ENCODE results near the gene NELL1. TPM values are rescaled to one million over a fixed set of nuclear protein-coding genes. Genes with fewer than 3 reads are reported as not detected.

NELL1 gene
- total RNA-seq, 1 experiment from 2014 or later = 0.22 TPM

- H3K36me3 Mint-ChIP-seq (ENCODE audit: insufficient read depth in 1 of 3, low read depth in 3 of 3) = no peaks in the 10 kb centered on the region; a peak in 1 of 7 replicates
- Histone ChIP-seq H2BK5ac (ENCODE audit: insufficient read length, low read length) (no peak overlapping the region), H3T11ph (ENCODE audit: low read length) (no peak overlapping the region), H3K79me2 (ENCODE audit: insufficient read depth, low read length) (no peaks in the 10 kb centered on the region), H3K27ac (ENCODE audit: insufficient read length, low read depth, low read length) (no peak overlapping the region), H3K56ac (ENCODE audit: insufficient read length, low read depth, low read length) (no peak overlapping the region), H2BK120ac (ENCODE audit: low read depth, low read length, poor library complexity, severe bottlenecking) (no peak overlapping the region), H2BK15ac (ENCODE audit: low read depth, low read length) (no peak overlapping the region), H3K27me3 (ENCODE audit: insufficient read depth, low read length) (no peaks in the 10 kb centered on the region), H2BK12ac (ENCODE audit: insufficient read length, low read depth, low read length) (no peak overlapping the region), H3K4ac (ENCODE audit: low read depth, low read length) (no peak overlapping the region), H4K91ac (ENCODE audit: insufficient read length, low read depth, low read length) (no peak overlapping the region), H3K18ac (ENCODE audit: insufficient read length, low read depth, low read length) (no peak overlapping the region), H3K4me1 (ENCODE audit: insufficient read depth, low read length) (no peaks in the 10 kb centered on the region), H3K4me2 (ENCODE audit: insufficient read depth, insufficient read length, low read length) (no peak overlapping the region), H4K20me1 (ENCODE audit: control insufficient read depth, insufficient read depth, insufficient read length) (no peaks in the 10 kb centered on the region), H3K23ac (ENCODE audit: insufficient read length, low read depth, low read length) (no peak overlapping the region), H3K23me2 (ENCODE audit: insufficient read length, low read depth, low read length, poor library complexity, severe bottlenecking) (no peaks in the 10 kb centered on the region), H4K5ac (ENCODE audit: insufficient read length, low read depth, low read length) (no peak overlapping the region), H2BK20ac (ENCODE audit: low read depth, low read length, poor library complexity, severe bottlenecking) (no peak overlapping the region), H4K8ac (replicated peaks; ENCODE audit: insufficient read length, low read depth, low read length) (no peak overlapping the region), H3K79me1 (ENCODE audit: insufficient read depth, low read depth, low read length, poor library complexity, severe bottlenecking) (no peaks in the 10 kb centered on the region), H2AFZ (ENCODE audit: low read length) (no peak overlapping the region), H3K9ac (ENCODE audit: extremely low read depth, insufficient read length, low read length) (no peak overlapping the region), H2AK5ac (ENCODE audit: insufficient read length, low read length) (no peak overlapping the region), H3K9me3 (ENCODE audit: control insufficient read depth, low read depth, low read length) (no peaks in the 10 kb centered on the region), H3K14ac (ENCODE audit: insufficient read depth, low read length) (no peak overlapping the region)
- no peaks in the 10 kb centered on the region for H3K9me3 Mint-ChIP-seq
- H3K27me3 Mint-ChIP-seq (ENCODE audit: low read depth) = no peaks in the 10 kb centered on the region
- H3K4me3 Mint-ChIP-seq = no peak overlapping the region
- WGBS (ENCODE audit: extremely low coverage, insufficient read length, low lambda C conversion rate) = no CpG with 5 or more reads among the region's 2 CpGs
- H3K27ac Mint-ChIP-seq = no peak overlapping the region
- TF ChIP-seq CTCF (conservative IDR thresholded peaks at IDR 0.05) = no peak
- peaks cover 4 to 6% of the 10 kb centered on the region in 2 experiments for H3K4me1 Mint-ChIP-seq
- DNase-seq = no peak
These were observed 505.4 kb downstream of the NELL1 start for GRCh38 chr11:21174781-21175180.

Measured in H9 (cell line).